Right lobe of liver (tissue), 6 donors: Measurements from ENCODE around the gene MED15. TPM values are rescaled to one million over a fixed set of nuclear protein-coding genes. Genes with fewer than 3 reads are reported as not detected.
"Not testable (repeated sequence)": the region's sequence is repeated elsewhere in the genome, so short reads cannot be mapped to it uniquely, and the experiment has no call there.

ENCODE experiments used
- ATAC-seq, 4 donors: fragments of 200-7000 bp; cut with Tn5 transposase; one replicate each; pipeline ENCODE4 v1.9.1; 2020; ENCODE audit warnings: mild to moderate bottlenecking in 4 of 4, moderate library complexity in 4 of 4
- DNase-seq, 3 donors: peaks; one replicate each; pipeline ENCODE4 v3.0.0-alpha.2; 2020
- H3K27ac ChIP-seq, 3 donors: fragments of 200-600 bp; one replicate each; pipeline ENCODE4 v1.8.0; 2022
- H3K27me3 ChIP-seq, 2 donors: fragments of 200-600 bp; one replicate each; pipeline ENCODE4 v1.8.0; 2022
- H3K36me3 ChIP-seq, 4 donors: fragments of 200-600 bp; sonication (generic) in 1 of 4; one replicate each; pipeline versions ENCODE4 v1.5.1 to v1.8.0; 2017 to 2022; ENCODE audit warnings: control low read depth in 1 of 4
- H3K4me1 ChIP-seq, 4 donors: fragments of 200-600 bp; sonication (generic) in 1 of 4; one replicate each; pipeline versions ENCODE4 v1.5.1 to v1.8.0; 2017 to 2022; ENCODE audit warnings: control low read depth in 1 of 4
- H3K4me3 ChIP-seq, 3 donors: fragments of 200-600 bp; one replicate each; pipeline ENCODE4 v1.8.0; 2022
- H3K9me3 ChIP-seq, 4 donors: fragments of 200-600 bp; sonication (generic) in 1 of 4; one replicate each; pipeline versions ENCODE4 v1.5.1 to v1.8.0; 2017 to 2022; ENCODE audit warnings: control low read depth in 1 of 4
- POLR2A ChIP-seq: fragments of 450-650 bp; IDR thresholded peaks from one replicate; pipeline ENCODE4 v1.6.1; 2017; ENCODE audit warnings: antibody characterized with exemption, mild to moderate bottlenecking
- WGBS: methylation state at CpG from one replicate; pipeline ENCODE4 v1.1.6; 2018; ENCODE audit warnings: low coverage, low lambda C conversion rate; ENCODE audit not compliant: insufficient coverage; ENCODE audit errors: missing lambda C conversion rate; 5-methylcytosine and 5-hydroxymethylcytosine counted together
- intact Hi-C, 2 donors: fragments of 100-400 bp; cut with DNase I; formaldehyde crosslinking; loops; one replicate each; pipeline versions ENCODE4 v1.11.2 to v1.14.1; 2022
- total RNA-seq, 6 experiments: library from RNA; depleted of rRNA in 2 of 6; stranded (reverse); fragments of >200 nt in 2 of 6; fragmentation: NEBNext Ultra II Directional in 3 of 6; extraction: Animal tissue kit (Norgen Biotek cat#: 25700) in 3 of 6; gene quantifications; one replicate each; pipeline versions ENCODE4 v1.1.0 to v1.2.4, GENCODE V29; 2016 to 2023
- TF ChIP-seq, protein P1 (sequence below), 4 donors: fragments of 200-600 bp in 3 of 4; fragments of 450-650 bp in 1 of 4; IDR thresholded peaks; one replicate each; pipeline versions ENCODE4 v1.5.1 to v1.8.0; 2016 to 2022; ENCODE audit warnings: antibody characterized with exemption in 4 of 4, mild to moderate bottlenecking in 2 of 4
- donor health status: DM: no; HTN: yes; CAD: no.
- donor health status: DM: no; HTN: no; CAD: no.
- donor health status: DM: no; HTN: no; CAD: no.
- donor health status: DM: no; HTN: yes; CAD: no.
- donor health status: DM: no; HTN: yes; CAD: no.

Gene MED15
- total RNA-seq, 6 experiments from 2014 or later, result 15.7 to 34.7 (median 23.6) TPM

- H3K27me3 ChIP-seq, result no peaks in the 10 kb centered on the region
- WGBS, result 100% methylated on average over 5 of the region's 5 CpGs
- no peak overlapping the region for H3K4me3 ChIP-seq
These were observed 41.7 kb upstream of the MED15 start for GRCh38 chr22:20465759-20466077.

GRCh38 chr22:20466659-20467379, 40.6 kb upstream of the MED15 start:
- ATAC-seq (no peak), DNase-seq (peak in 1 of 3 donors; percentile 7)
- WGBS, result 100% methylated on average over 2 of the region's 3 CpGs

More at GRCh38 chr22:20465759-20466077, 41.7 kb upstream of the MED15 start:
- H3K36me3 ChIP-seq, result peaks cover 0 to 8% (median 2%) of the 10 kb centered on the region in 4 donors
- H3K9me3 ChIP-seq, result no peaks in the 10 kb centered on the region
- intact Hi-C loops, result no loop called here
- no peak for ATAC-seq
- TF ChIP-seq, protein P1, sequence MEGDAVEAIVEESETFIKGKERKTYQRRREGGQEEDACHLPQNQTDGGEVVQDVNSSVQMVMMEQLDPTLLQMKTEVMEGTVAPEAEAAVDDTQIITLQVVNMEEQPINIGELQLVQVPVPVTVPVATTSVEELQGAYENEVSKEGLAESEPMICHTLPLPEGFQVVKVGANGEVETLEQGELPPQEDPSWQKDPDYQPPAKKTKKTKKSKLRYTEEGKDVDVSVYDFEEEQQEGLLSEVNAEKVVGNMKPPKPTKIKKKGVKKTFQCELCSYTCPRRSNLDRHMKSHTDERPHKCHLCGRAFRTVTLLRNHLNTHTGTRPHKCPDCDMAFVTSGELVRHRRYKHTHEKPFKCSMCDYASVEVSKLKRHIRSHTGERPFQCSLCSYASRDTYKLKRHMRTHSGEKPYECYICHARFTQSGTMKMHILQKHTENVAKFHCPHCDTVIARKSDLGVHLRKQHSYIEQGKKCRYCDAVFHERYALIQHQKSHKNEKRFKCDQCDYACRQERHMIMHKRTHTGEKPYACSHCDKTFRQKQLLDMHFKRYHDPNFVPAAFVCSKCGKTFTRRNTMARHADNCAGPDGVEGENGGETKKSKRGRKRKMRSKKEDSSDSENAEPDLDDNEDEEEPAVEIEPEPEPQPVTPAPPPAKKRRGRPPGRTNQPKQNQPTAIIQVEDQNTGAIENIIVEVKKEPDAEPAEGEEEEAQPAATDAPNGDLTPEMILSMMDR (IDR thresholded peaks at IDR 0.05), result no peak
- TF ChIP-seq POLR2A, result no peak
- peak in 1 of 3 donors; percentile 7 for DNase-seq
- no peak overlapping the region for H3K27ac ChIP-seq
- H3K4me1 ChIP-seq, result no peaks in the 10 kb centered on the region

DNA sequence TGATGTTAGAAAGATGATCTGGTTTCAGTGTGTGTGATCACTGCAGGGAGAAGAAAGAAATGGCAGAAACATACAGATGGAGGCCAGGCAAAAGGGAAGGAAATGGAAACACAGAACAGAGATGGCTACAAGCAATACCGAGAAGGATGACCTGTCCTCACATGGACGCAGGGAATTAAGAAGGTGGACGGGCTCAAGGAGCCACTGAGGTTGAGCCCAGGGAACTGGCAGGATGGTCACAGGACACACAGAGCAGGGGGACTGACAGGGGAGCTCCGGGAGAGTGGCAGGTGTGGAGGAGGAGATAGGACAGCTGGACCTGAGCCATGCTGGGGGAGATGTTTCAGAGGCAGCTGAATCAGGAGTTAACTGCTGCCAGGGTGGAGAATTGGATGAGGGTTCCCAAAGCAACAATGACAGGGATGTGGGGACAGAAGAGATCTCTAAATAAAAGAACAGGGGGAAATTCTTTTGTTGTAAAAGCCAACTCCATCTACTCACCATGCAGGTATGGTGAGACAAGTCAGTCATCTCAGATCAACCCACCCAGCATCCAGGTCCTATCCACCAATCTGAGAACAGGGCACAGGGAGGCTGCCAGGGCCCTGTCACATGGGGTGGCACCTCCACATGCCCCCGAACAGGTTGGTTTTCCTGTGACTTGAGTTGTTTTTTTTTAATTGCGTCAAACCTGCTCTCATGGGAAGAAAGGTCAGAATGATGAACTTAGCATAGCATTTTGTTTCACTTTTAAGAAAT, 38.1 kb upstream of the MED15 start:
- 70% methylated on average over 3 of the region's 6 CpGs for WGBS
- no peaks in the 10 kb centered on the region for H3K27me3 ChIP-seq
- no peak overlapping the region for H3K27ac ChIP-seq
- no peak overlapping the region for H3K4me3 ChIP-seq
- H3K4me1 ChIP-seq, result peaks cover 0 to 3% (median 0%) of the 10 kb centered on the region in 4 donors
- DNase-seq (peak in 1 of 3 donors; percentile 10), ATAC-seq (no peak)
- intact Hi-C loops, result no loop called here
- H3K36me3 ChIP-seq, result peaks cover 0 to 8% (median 2%) of the 10 kb centered on the region in 4 donors
- TF ChIP-seq POLR2A, result no peak
- TF ChIP-seq, protein P1 (IDR thresholded peaks at IDR 0.05), result no peak
- H3K9me3 ChIP-seq, result no peaks in the 10 kb centered on the region

More at GRCh38 chr22:20466659-20467379, 40.6 kb upstream of the MED15 start:
- intact Hi-C loops, result no loop called here
- no peaks in the 10 kb centered on the region for H3K27me3 ChIP-seq
- no peaks in the 10 kb centered on the region for H3K9me3 ChIP-seq
- H3K4me3 ChIP-seq, result no peak overlapping the region
- H3K36me3 ChIP-seq, result peaks cover 0 to 8% (median 2%) of the 10 kb centered on the region in 4 donors
- H3K4me1 ChIP-seq, result no peaks in the 10 kb centered on the region
- TF ChIP-seq, protein P1 (IDR thresholded peaks at IDR 0.05), result no peak
- no peak for TF ChIP-seq POLR2A
- no peak overlapping the region for H3K27ac ChIP-seq

GRCh38 chr22:20470525-20470924, 36.9 kb upstream of the MED15 start:
- intact Hi-C loops, result not testable (repeated sequence)

More at GRCh38 chr22:20470525-20470924, 36.9 kb upstream of the MED15 start:
- H3K27ac ChIP-seq, H3K9me3 ChIP-seq, H3K4me3 ChIP-seq, DNase-seq, ATAC-seq, H3K27me3 ChIP-seq, H3K4me1 ChIP-seq, H3K36me3 ChIP-seq: not testable (repeated sequence)
- 83% methylated on average over 2 of the region's 2 CpGs for WGBS
